Activated CD4-positive, alpha-beta T cell treated with anti-CD3 and anti-CD28 coated beads for 48 hours (primary cell): ENCODE measurements around the gene PARS2.

Source experiments
- DNase-seq: peaks from one replicate; pipeline ENCODE4 v3.0.0-alpha.2; 2020

PARS2 gene

GRCh38 chr1:54764133-54764921 lies at the start of gene PARS2:
Gene PARS2 (minus strand): TSS chr1:54764523. CDS start chr1:54759161, 5,362 bp downstream.
- DNase-seq, result peak; percentile 98

GRCh38 chr1:54814126-54814498 lies 49.8 kb upstream of the PARS2 start:
- no peak for DNase-seq

- no peak for DNase-seq
Observed at GRCh38 chr1:54813485-54814125, 49.3 kb upstream of the PARS2 start.

- no peak for DNase-seq
Observed at GRCh38 chr1:54812801-54813484, 48.6 kb upstream of the PARS2 start.

- DNase-seq, result no peak
Observed at GRCh38 chr1:54811739-54812655, 47.7 kb upstream of the PARS2 start.

GRCh38 chr1:54811066-54811465 lies 46.7 kb upstream of the PARS2 start:
- no peak for DNase-seq

- DNase-seq, result peak; percentile 81
Observed at GRCh38 chr1:54810153-54810942, 46.0 kb upstream of the PARS2 start.

- no peak for DNase-seq
Observed at GRCh38 chr1:54809496-54810074, 45.3 kb upstream of the PARS2 start.

GRCh38 chr1:54808443-54809207 lies 44.3 kb upstream of the PARS2 start:
- DNase-seq, result no peak

- no peak for DNase-seq
Observed at GRCh38 chr1:54807756-54808155, 43.4 kb upstream of the PARS2 start.

GRCh38 chr1:54806931-54807611 lies 42.7 kb upstream of the PARS2 start:
- no peak for DNase-seq

- no peak for DNase-seq
Observed at GRCh38 chr1:54805981-54806381, 41.7 kb upstream of the PARS2 start.

GRCh38 chr1:54805466-54805865 lies 41.1 kb upstream of the PARS2 start:
- no peak for DNase-seq

GRCh38 chr1:54804471-54805132 lies 40.3 kb upstream of the PARS2 start:
- peak; percentile 63 for DNase-seq

GRCh38 chr1:54803761-54804470 lies 39.6 kb upstream of the PARS2 start:
- DNase-seq, result no peak

- DNase-seq, result peak; percentile 81
Observed at GRCh38 chr1:54800899-54801759, 36.8 kb upstream of the PARS2 start, which contains the start of gene TTC22. Gene TTC22 (minus strand): TSS chr1:54801323. CDS start chr1:54801163, 160 bp downstream.

- no peak for DNase-seq
Observed at GRCh38 chr1:54800041-54800898, 35.9 kb upstream of the PARS2 start.
